ENCODE results near the gene ISYNA1. TPM values are rescaled to one million over a fixed set of nuclear protein-coding genes. Genes with fewer than 3 reads are reported as not detected.

ISYNA1 gene
- total and polyA plus RNA-seq, 2 of the 8 experiments (the other 6 are each of a cell fraction or from before 2014, with no cell fraction given) = 207 to 264 TPM

GRCh38 chr19:18397242-18398202 is 40.4 kb downstream of the ISYNA1 start, which contains the start of gene LRRC25 (continued):
- no peak for TF ChIP-seq CHD1 (IDR thresholded peaks at IDR 0.05; ENCODE audit: low read depth, low read length)
- no peak for TF ChIP-seq MAX (IDR thresholded peaks at IDR 0.05)
- TF ChIP-seq EGR1 (IDR thresholded peaks at IDR 0.05; ENCODE audit: borderline replicate concordance, low read depth, low read length) = no peak
- 0 out of 2 replicates have a peak, but pooled peaks have one; percentile 8 for TF ChIP-seq SP1 (IDR thresholded peaks at IDR 0.05; ENCODE audit: low read depth, low read length)
- TF ChIP-seq GABPA (IDR thresholded peaks at IDR 0.05; ENCODE audit: borderline replicate concordance, insufficient read depth, low read length) = no peak
